Esophagus muscularis mucosa (tissue), 4 donors: Measurements from ENCODE around the gene ATP5MK. TPM values are rescaled to one million over a fixed set of nuclear protein-coding genes. Genes with fewer than 3 reads are reported as not detected.

Experiments used
- DNase-seq: peaks from one replicate; pipeline ENCODE4 v3.0.0-alpha.2; 2017; ENCODE audit errors: extremely low spot score
- H3K27ac ChIP-seq, 4 donors: fragments of 200-600 bp; sonication (generic); replicated peaks in 1 of 4; 1 replicate in 3 of 4; 2 replicates in 1 of 4; pipeline ENCODE4 v1.5.1; 2016 to 2019; ENCODE audit warnings: mild to moderate bottlenecking in 1 of 4
- H3K27me3 ChIP-seq, 4 donors: fragments of 200-600 bp; sonication (generic); one replicate each; pipeline versions ENCODE4 v1.5.1 to v1.6.0; 2016 to 2019
- H3K36me3 ChIP-seq, 4 donors: fragments of 200-600 bp; sonication (generic); one replicate each; pipeline ENCODE4 v1.5.1; 2016 to 2019
- H3K4me1 ChIP-seq, 4 donors: fragments of 200-600 bp; sonication (generic); one replicate each; pipeline ENCODE4 v1.5.1; 2016 to 2019
- H3K4me3 ChIP-seq, 4 donors: fragments of 200-600 bp; sonication (generic); 1 replicate in 2 of 4; 2 replicates in 2 of 4; pipeline ENCODE4 v1.5.1; 2016 to 2019; ENCODE audit warnings: mild to moderate bottlenecking in 4 of 4, moderate library complexity in 1 of 4
- H3K9me3 ChIP-seq, 4 donors: fragments of 200-600 bp; sonication (generic); 1 replicate in 3 of 4; 2 replicates in 1 of 4; pipeline ENCODE4 v1.5.1; 2016 to 2019
- EP300 ChIP-seq: sonication (generic); formaldehyde crosslinking; IDR thresholded peaks from one replicate; pipeline ENCODE4 v1.6.1; 2017; ENCODE audit warnings: antibody characterized with exemption
- POLR2A ChIP-seq: fragments of 450-650 bp; IDR thresholded peaks from one replicate; pipeline ENCODE4 v1.6.1; 2017; ENCODE audit warnings: antibody characterized with exemption, moderate library complexity, mild to moderate bottlenecking, low read depth
- POLR2AphosphoS5 ChIP-seq, 2 donors: sonication (generic); formaldehyde crosslinking; IDR thresholded peaks; one replicate each; pipeline ENCODE4 v1.6.1; 2017; ENCODE audit warnings: antibody characterized with exemption in 2 of 2
- WGBS: methylation state at CpG from one replicate; pipeline ENCODE4 v1.1.5; 2018; 5-methylcytosine and 5-hydroxymethylcytosine counted together
- intact Hi-C: fragments of 100-400 bp; cut with DNase I; formaldehyde crosslinking; loops from one replicate; pipeline ENCODE4 v1.15.1; 2023
- total RNA-seq, 4 donors: library from RNA; depleted of rRNA; stranded (reverse); fragments of >200 nt; gene quantifications; one replicate each; pipeline versions ENCODE4 v1.1.0 to v1.2.1, GENCODE V29; 2016
- TF ChIP-seq, protein P1 (sequence below), 3 experiments: fragments of 200-600 bp in 2 of 3; fragments of 450-650 bp in 1 of 3; sonication (generic) in 2 of 3; IDR thresholded peaks; one replicate each; pipeline ENCODE4 v1.5.1; 2017 to 2019; ENCODE audit warnings: antibody characterized with exemption in 3 of 3, mild to moderate bottlenecking in 2 of 3, moderate library complexity in 1 of 3

ATP5MK gene, protein sequence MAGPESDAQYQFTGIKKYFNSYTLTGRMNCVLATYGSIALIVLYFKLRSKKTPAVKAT
- 100 to 1,000 TPM; 199 to 591 (median 327) TPM for total RNA-seq

DNA sequence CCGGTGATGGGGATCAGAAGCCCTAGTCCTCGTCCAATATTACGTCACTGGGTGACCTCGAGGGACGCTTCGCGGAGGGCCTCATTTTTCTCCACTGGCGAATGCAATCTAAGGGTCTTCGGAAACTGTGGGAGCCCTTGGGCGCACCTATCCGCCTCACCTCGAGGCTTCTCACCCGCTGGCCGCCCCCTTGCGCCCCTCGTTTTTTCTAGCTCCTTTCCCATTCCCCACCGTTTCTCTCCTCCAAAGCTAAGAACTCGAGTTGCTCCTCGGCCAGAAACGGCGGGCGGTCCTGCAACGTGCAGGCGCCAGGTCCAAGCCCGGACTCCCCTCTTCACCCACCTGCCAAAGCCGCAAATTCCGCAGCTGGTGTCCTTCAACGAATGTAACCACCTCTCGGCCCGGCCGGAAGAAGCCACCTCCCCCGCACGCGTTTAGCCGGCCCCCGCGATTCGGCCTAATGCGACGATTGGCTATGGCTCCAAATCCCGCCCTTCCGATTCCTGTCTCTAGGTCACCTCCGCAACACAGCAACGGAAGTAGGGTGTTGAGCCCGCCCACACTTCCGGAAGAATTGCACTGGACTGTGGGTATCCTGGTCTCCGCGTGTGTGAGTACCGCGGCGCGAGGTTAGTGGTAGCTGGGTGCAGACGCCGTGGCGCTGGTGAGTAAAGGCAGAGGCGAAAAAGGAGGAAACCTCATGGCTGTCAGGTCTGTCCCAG is at the start of gene ATP5MK, which contains the start of gene PDCD11:
Gene ATP5MK, minus strand, starts transcription at position 409 of the 722 bp plus-strand sequence. CDS start 4,018 bp downstream, outside the sequence.
Gene PDCD11, plus strand, starts transcription at position 560 of the 722 bp plus-strand sequence. CDS start 1,801 bp downstream, outside the sequence.
- Histone ChIP-seq H3K4me1 (peaks cover 34 to 48% (median 43%) of the 10 kb centered on the region in 4 donors), H3K27ac (peak within 1 kb of the TSS; percentile 88 to 96 (median 92)), H3K9me3 (no peaks in the 10 kb centered on the region), H3K36me3 (peaks cover 36 to 59% (median 40%) of the 10 kb centered on the region in 4 donors), H3K4me3 (peak within 1 kb of the TSS; percentile 85 to 99 (median 93)), H3K27me3 (no peaks in the 10 kb centered on the region)
- DNase-seq, result peak; percentile 100
- intact Hi-C loops, result loop anchor here (5.0 kb wide), 1 partner anchor 34 kb away; no protein-coding TSS in a partner anchor
- 2% methylated on average over 33 of the region's 56 CpGs for WGBS
- TF ChIP-seq POLR2A (peak; percentile 7), EP300 (no peak), POLR2AphosphoS5 (IDR thresholded peaks at IDR 0.05) (peak; percentile 86 to 92)
- TF ChIP-seq, protein P1, sequence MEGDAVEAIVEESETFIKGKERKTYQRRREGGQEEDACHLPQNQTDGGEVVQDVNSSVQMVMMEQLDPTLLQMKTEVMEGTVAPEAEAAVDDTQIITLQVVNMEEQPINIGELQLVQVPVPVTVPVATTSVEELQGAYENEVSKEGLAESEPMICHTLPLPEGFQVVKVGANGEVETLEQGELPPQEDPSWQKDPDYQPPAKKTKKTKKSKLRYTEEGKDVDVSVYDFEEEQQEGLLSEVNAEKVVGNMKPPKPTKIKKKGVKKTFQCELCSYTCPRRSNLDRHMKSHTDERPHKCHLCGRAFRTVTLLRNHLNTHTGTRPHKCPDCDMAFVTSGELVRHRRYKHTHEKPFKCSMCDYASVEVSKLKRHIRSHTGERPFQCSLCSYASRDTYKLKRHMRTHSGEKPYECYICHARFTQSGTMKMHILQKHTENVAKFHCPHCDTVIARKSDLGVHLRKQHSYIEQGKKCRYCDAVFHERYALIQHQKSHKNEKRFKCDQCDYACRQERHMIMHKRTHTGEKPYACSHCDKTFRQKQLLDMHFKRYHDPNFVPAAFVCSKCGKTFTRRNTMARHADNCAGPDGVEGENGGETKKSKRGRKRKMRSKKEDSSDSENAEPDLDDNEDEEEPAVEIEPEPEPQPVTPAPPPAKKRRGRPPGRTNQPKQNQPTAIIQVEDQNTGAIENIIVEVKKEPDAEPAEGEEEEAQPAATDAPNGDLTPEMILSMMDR (IDR thresholded peaks at IDR 0.05), result peak in 1 of 3 experiments; percentile 3

DNA sequence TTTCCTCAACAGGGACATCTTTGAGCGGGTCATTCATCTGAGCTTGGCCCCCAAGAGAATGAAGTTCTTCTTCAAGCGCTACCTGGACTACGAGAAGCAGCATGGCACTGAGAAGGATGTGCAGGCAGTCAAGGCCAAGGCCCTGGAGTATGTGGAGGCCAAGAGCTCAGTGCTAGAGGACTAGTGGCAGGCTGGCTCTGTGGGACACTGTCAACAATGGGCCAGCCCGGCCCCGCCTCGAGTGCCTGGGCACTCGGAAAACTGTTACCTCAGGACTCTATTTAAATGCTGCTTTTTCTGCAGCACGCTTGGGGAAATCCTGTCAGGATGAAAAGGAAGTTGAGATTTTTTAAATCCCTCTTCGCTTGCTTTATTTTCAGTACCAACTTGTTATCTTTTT is 49.1 kb upstream of the ATP5MK start:
- H3K36me3 ChIP-seq, result peaks cover 16 to 99% (median 97%) of the 10 kb centered on the region in 4 donors
- no peak for DNase-seq
- H3K4me3 ChIP-seq, result no peak overlapping the region
- H3K27me3 ChIP-seq, result no peaks in the 10 kb centered on the region
- peak overlapping the region; percentile 86 to 91 (median 87) for H3K27ac ChIP-seq
- intact Hi-C loops, result no loop called here
- peaks cover 68 to 75% (median 72%) of the 10 kb centered on the region in 4 donors for H3K4me1 ChIP-seq
- H3K9me3 ChIP-seq, result no peaks in the 10 kb centered on the region
- TF ChIP-seq, protein P1 (IDR thresholded peaks at IDR 0.05), result no peak
- TF ChIP-seq POLR2AphosphoS5 (IDR thresholded peaks at IDR 0.05) (no peak), EP300 (no peak), POLR2A (no peak)
- WGBS, result 87% methylated on average over 9 of the region's 9 CpGs

DNA sequence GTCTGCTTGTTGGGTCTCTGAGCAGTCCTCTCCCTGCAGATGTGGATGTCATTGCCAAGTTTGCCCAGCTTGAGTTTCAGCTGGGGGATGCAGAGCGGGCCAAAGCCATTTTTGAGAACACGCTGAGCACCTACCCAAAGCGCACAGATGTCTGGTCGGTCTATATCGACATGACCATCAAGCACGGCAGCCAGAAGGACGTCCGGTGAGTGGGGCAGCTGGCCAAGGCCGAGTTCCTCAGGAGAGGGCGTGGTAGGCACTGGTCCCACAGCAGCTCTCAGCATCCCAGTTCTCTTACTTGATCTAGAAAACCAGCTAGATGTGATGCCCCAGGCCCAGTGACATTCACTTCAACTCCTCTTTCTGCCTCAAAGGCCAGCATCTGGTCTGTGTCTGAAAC is 48.2 kb upstream of the ATP5MK start:
- WGBS, result 93% methylated on average over 10 of the region's 10 CpGs
- TF ChIP-seq, protein P1 (IDR thresholded peaks at IDR 0.05), result no peak
- no peak for TF ChIP-seq EP300
- no peak for TF ChIP-seq POLR2AphosphoS5 (IDR thresholded peaks at IDR 0.05)
- no peak for TF ChIP-seq POLR2A
- no peaks in the 10 kb centered on the region for H3K9me3 ChIP-seq
- intact Hi-C loops, result no loop called here
- no peaks in the 10 kb centered on the region for H3K27me3 ChIP-seq
- peaks cover 12 to 99% (median 98%) of the 10 kb centered on the region in 4 donors for H3K36me3 ChIP-seq
- H3K4me1 ChIP-seq, result peaks cover 59 to 66% (median 64%) of the 10 kb centered on the region in 4 donors
- peak overlapping the region; percentile 86 to 91 (median 87) for H3K27ac ChIP-seq
- DNase-seq, result no peak
- H3K4me3 ChIP-seq, result no peak overlapping the region

DNA sequence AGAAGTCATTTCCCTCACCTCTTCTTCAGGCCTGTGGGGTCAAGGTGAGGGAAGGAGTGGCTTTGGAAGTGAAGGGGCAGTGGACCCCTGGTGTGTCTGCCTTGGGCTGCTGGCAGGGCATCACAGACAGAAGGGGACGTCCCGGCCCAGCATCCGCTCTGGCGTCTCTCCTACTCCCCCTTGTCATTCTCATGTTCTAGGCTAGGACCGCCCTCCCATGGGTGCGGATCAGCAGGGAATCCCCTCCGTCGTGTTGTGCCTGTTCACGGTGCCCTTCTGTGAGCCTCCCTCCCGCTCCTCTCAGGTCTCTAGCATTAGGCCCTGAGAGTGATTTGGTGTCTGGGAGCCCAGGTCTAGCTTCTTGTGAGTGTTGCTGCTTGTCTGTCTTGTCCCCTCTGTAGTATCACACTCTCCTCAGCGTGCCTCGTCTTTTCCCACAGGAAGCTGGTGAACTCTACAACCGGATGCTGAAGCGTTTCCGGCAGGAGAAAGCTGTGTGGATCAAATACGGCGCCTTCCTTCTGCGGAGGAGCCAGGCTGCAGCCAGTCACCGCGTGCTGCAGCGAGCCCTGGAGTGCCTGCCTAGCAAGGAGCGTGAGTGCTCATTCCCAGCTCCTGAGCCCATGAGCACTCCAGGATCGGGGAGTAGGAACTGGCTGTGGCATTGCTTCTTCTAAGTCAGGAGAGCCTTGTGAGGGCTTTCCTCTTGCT is 47.4 kb upstream of the ATP5MK start:
- Histone ChIP-seq H3K9me3 (no peaks in the 10 kb centered on the region), H3K27ac (peak overlapping the region in 2 of 4 donors; percentile 40 to 88), H3K36me3 (peaks cover 14 to 99% (median 99%) of the 10 kb centered on the region in 4 donors), H3K27me3 (no peaks in the 10 kb centered on the region), H3K4me3 (no peak overlapping the region), H3K4me1 (peaks cover 51 to 58% (median 55%) of the 10 kb centered on the region in 4 donors)
- no peak for DNase-seq
- WGBS, result 81% methylated on average over 17 of the region's 23 CpGs
- TF ChIP-seq, protein P1 (IDR thresholded peaks at IDR 0.05), result no peak
- no peak for TF ChIP-seq POLR2AphosphoS5 (IDR thresholded peaks at IDR 0.05)
- no peak for TF ChIP-seq POLR2A
- TF ChIP-seq EP300, result no peak
- intact Hi-C loops, result no loop called here
